ENCODE measurements around the gene ZNF296.
"Not testable (repeated sequence)": the region's sequence is repeated elsewhere in the genome, so short reads cannot be mapped to it uniquely, and the experiment has no call there.

Gene ZNF296

GRCh38 chr19:45076029-45076850 is at the start of gene ZNF296:
Gene ZNF296, minus strand, starts transcription at chr19:45076478. Its CDS starts 105 bp downstream, at chr19:45076373.
- peak; percentile 74 to 81 for DNase-seq (ENCODE audit: low read depth in 2 of 2)

- DNase-seq (ENCODE audit: low read depth in 2 of 2), result no peak
Measured at GRCh38 chr19:45125360-45125759, 49.1 kb upstream of the ZNF296 start.

DNA sequence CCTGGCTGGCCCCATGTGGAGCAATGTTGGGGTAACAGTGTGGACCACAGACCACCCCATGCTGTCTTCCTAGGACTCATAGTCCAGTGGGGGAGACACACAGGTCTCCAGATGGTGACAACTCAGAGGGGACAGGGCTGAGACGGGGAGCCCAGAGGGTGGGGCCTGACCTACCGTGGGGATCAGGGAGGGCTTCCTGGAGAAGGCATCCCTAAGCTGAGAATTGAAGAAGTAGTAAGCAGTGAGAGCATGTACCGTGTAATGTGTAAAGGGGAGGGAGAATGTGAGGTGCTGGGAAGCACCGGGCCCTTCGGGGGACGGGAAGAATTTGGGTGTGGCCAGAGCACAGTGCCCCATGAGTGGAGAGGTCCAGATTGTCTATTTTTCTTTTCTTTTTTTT is 47.7 kb upstream of the ZNF296 start:
- no peak for DNase-seq (ENCODE audit: low read depth in 2 of 2)

DNA sequence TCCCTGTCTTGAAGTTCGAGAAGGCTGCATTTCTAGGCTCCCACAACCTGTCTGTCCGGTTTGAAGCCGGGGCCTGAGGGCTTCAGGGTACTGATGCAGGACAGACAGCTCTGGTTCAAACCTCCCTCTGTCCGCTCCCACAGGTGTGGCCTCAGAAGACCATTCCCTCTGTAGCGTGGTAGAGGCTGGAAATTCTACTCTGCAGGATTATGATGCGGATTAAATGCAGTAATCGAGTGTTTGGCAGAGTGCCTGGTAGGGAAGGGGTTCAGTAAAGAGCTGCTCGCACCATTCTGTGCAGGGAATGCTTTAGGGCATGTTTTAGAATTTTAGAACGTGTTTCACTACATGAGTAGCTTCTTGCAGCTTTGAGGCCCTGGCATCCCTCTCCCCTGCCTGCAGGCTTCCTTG is 47.2 kb upstream of the ZNF296 start:
- DNase-seq (ENCODE audit: low read depth in 2 of 2), result no peak

GRCh38 chr19:45122832-45123231 is 46.6 kb upstream of the ZNF296 start:
- no peak for DNase-seq (ENCODE audit: low read depth in 2 of 2)

DNA sequence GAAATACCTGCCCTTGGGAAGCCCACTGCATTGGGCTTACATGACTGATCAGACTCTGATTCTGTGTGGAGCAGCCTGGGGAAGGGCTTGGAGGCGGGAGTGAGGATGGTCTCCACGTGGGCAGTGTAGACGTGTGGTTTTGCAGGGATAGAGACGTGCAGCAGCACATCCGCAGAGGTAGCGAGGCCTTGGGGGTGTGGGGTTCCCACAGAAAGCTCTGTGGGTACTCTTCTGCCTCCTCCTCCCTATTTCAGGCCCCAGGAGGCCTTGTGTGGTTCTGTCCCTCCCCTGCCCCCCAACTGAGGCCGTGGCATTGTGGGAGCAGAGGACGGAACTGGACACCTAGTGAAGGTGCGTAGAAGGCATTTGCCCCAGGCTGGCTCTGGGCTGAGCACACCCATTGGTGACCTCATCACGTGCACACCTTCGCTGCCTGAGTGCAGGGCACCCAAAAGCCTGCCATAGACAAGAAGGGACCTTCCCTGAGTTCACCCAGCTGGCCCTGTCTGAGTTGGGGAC is 45.6 kb upstream of the ZNF296 start:
- DNase-seq (ENCODE audit: low read depth in 2 of 2), result no peak

DNA sequence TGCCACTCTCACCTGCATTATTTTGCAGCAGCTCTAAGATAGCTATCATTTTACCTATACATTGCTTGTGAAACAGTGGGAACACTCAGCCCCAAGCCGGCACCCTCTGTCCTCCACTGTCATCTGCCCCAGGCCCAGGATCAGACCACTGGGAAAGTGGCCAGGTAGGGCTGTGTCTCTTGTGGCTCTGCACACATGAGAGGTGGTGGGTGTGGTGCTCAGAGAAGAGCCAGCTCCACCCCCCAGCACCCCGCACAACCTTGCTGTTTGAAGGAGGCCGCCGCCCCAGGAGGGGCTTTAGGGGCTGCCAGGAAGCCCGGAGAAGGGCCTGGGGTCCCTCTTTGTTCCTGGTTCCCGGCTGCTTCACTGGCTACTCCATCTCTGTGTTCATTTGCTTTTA is 43.3 kb upstream of the ZNF296 start:
- DNase-seq (ENCODE audit: low read depth in 2 of 2), result no peak

DNA sequence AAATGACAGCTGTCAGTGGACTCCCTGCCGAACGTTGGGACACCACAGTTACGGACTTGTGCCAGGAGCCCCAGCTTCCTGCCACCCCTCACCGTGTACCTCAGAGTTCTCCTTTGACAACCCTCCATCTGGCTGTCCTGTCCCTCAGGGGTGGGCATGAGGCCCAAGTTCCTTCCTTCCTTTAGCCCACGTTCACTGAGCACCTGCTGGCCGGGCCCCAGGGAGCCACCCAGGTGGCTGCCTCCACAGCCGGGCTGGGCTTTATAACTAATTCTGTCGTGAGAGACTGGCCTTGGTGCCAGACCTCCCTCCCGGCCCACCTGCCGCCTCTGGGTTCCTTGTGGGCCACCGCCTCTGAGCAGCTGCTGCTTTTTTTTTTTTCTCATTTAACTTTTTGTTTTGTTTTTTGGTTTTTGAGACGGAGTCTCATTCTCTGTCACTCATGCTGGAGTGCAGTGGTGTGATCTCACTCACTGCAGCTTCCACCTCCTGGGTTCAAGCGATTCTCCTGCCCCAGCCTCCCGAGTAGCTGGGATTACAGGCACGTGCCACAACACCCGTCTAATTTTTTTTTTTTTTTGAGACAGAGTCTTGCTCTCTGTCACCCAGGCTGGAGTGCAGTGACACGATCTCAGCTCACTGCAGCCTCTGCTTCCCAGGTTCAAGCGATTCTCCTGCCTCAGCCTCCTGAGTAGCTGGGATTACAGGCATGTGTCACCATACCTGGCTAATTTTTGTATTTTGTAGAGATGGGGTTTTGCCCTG is 42.5 kb upstream of the ZNF296 start:
- not testable (repeated sequence) for DNase-seq (ENCODE audit: low read depth in 2 of 2)

GRCh38 chr19:45118106-45118505 is 41.8 kb upstream of the ZNF296 start:
- DNase-seq (ENCODE audit: low read depth in 2 of 2), result no peak

DNA sequence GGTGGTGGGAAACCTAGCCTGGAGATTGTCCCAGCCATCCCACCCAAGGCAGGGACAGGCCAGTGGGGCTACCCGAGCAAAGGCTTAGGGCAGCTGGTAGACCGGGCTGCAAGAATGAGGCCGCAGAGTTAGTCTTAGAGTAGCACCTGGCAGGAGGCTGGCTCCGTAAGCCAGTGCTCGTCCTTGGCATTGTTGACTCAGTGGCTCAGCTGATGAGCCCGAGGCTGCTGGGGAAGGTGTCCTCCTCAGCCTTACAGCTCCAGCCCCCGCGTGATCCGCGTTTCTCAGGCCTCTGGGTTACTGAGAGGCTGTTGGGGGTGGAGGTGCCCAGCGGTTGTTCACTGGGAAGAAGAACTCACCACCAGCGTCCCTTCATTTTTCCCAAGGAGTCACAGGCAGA is 41.4 kb upstream of the ZNF296 start:
- no peak for DNase-seq (ENCODE audit: low read depth in 2 of 2)

GRCh38 chr19:45117167-45117594 is 40.9 kb upstream of the ZNF296 start:
- peak; percentile 49 to 64 for DNase-seq (ENCODE audit: low read depth in 2 of 2)

GRCh38 chr19:45115809-45116615 is 39.7 kb upstream of the ZNF296 start:
- no peak for DNase-seq (ENCODE audit: low read depth in 2 of 2)

GRCh38 chr19:45114116-45114515 is 37.8 kb upstream of the ZNF296 start:
- DNase-seq (ENCODE audit: low read depth in 2 of 2), result no peak

DNA sequence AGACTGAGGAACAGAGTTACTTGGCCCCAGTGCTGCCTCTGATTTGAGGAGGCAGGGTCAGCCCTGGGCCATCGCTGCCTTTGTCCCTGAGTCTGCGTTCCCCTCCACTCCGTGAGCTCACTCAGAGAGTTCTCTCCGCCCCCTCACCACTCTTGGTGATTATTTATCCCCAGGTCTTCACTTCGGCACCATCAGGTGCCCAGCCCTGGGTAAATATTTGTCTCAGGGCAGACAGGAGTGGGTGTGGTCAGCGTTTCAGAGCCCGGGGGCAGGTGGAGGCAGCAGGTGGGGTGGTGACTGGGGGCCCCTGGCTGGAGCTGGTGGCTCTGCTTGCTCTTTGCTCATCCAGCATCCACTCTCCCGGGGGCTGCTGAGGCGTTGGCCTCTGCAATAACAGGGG is 37.4 kb upstream of the ZNF296 start:
- DNase-seq (ENCODE audit: low read depth in 2 of 2), result no peak

GRCh38 chr19:45112111-45112827 is 36.0 kb upstream of the ZNF296 start:
- DNase-seq (ENCODE audit: low read depth in 2 of 2), result no peak

DNA sequence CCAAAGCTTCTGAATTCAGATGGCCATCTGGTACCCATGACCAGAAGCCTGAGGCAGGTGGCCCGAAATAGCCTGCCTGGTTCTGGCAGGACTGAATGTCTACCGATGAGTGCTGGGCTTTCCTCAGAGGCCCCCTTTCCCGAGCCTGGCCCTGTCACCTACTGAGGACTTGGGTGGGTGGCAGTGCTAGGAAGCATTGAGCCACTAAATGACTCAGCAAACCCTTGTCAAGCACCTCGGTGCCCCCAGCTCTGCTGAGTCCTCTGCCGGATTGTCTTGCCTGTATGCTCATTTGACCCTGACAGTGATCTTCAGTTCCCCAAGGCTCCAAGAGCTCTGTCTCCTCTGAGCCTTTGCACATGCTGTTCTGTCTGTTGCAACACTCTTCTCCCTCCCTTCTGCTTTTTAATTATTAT is 34.6 kb upstream of the ZNF296 start:
- no peak for DNase-seq (ENCODE audit: low read depth in 2 of 2)

DNA sequence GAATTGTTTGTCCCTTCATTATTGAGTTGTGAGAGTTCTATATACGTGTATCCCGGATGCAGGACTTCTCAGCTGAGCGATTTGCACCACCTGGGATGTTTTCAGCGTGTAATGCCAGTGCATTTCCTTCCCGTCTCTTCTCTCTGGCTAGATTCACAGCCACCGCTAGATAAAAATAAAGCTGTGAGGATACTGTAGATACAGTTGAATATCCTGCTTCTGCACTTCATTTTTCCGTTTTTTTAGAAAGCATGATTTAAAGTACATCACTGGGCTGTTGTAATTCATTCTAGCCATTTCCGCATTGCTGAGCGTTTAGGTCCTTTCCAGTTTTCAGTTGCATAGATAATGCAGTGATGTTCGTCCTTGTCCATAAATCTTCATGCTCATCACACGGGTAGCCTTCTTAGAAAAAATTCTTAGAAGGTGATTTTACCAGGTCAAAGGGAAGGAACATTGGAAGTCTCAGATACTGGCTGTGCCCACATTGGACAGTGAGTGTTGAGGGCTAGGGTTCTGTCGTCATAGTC is 31.4 kb upstream of the ZNF296 start:
- DNase-seq (ENCODE audit: low read depth in 2 of 2), result no peak

- not testable (repeated sequence) for DNase-seq (ENCODE audit: low read depth in 2 of 2)
Measured at GRCh38 chr19:45106363-45106762, 30.1 kb upstream of the ZNF296 start.

GRCh38 chr19:45104658-45105349 is 28.5 kb upstream of the ZNF296 start:
- no peak for DNase-seq (ENCODE audit: low read depth in 2 of 2)

Measured in stimulated activated CD4-positive, alpha-beta T cell treated with anti-CD3 and anti-CD28 coated beads, Interleukin-4, amount 100 ng/mL, for 48 hours (primary cell).